NCI-H526 (cell line): ENCODE measurements around the gene CATSPERD.

Experiments used
- DNase-seq, 2 experiments: peaks; one replicate each; lab custom pipeline; 2025; lab: John Stamatoyannopoulos, UW

Gene CATSPERD

GRCh38 chr19:5804516-5805461 is 84.4 kb downstream of the CATSPERD start, which contains the start of gene NRTN:
NRTN (plus strand) TSS chr19:5805067; CDS start chr19:5824166, 19,099 bp downstream.
- peak in 1 of 2 experiments; percentile 44 for DNase-seq

GRCh38 chr19:5805462-5806132 is 85.2 kb downstream of the CATSPERD start:
- DNase-seq: peak; percentile 45 to 87

- DNase-seq: no peak
Measured at GRCh38 chr19:5806133-5806489, 85.7 kb downstream of the CATSPERD start.

DNA sequence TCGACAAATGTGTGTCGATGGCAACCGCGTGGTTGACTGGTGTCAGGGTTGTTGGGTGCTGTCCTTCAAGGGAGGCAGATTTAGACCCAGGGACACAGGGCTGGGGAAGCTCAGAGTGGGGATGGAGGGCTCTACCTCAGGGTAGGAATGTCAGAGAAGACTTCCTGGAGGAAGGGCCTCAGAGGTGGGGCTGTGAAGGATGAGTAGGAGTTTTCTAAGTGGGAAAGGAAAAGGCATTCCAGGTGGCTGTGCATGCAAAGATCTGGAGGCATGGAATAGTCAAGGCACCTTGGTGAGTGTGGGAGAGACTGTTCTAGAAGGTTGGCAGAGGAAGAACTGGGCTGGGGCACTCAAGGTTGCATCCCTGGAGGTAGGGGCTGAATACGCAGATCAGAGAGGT is 86.5 kb downstream of the CATSPERD start:
- DNase-seq: no peak

DNA sequence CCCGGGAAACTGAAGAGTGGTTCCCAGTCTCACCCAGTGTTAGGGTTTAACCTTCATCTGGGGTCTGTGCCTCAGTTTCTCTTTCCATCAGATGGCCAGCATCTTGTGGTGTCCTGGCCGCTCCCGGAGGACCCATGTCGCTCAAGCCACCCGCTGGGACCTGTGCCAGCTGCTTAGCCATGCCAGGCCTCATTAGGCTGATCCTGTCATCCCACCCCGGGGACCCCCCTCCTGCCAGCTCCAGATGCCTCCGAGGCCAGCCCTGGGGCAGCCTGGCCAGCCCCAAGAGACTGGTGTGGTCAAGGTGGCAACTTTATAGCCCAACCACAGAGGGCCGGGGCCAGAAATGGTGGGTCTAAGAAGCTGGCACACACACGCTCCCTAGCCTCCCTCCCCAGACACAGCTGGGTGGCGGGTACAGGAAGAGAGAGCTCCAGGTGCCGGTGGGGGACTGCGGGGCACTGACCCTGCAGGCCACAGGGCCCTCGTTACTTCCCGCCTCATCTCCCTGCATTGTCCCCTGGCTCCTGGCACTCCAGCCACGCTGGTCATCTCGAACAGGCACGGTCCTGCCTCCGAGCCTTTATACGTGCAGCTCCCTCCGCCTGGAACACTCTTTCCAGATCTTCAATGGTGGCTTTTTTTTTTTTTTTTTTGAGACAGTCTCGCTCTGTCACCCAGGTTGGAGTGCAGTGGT is 87.8 kb downstream of the CATSPERD start:
- no peak for DNase-seq

DNA sequence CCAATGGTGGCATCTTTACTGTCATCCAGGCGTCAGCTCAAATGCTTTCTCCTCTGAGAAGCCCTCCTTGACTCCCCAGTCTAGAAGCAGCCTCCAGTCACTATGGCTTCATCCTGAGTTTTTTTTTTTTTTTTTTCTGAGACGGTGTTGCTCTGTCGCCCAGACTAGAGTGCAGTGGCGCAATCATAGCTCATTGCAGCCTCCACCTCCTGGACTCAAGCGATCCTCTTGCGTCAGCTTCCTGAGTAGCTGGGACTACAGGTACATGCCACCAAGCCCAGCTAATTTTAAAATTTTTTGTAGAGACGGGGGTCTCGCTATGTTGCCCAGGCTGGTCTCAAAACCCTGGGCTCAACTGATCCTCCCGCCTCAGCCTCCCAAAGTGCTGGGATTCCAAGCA is 88.6 kb downstream of the CATSPERD start:
- no peak for DNase-seq

- DNase-seq: no peak
Measured at GRCh38 chr19:5809469-5809868, 89.0 kb downstream of the CATSPERD start.

GRCh38 chr19:5811117-5811516 is 90.7 kb downstream of the CATSPERD start:
- DNase-seq: no peak

- DNase-seq: peak in 1 of 2 experiments; percentile 33
Measured at GRCh38 chr19:5814123-5814851, 93.8 kb downstream of the CATSPERD start.

GRCh38 chr19:5814852-5815246 is 94.4 kb downstream of the CATSPERD start:
- no peak for DNase-seq

- no peak for DNase-seq
Measured at GRCh38 chr19:5817218-5817617, 96.8 kb downstream of the CATSPERD start.

- DNase-seq: peak in 1 of 2 experiments; percentile 24
Measured at GRCh38 chr19:5818594-5818993, 98.2 kb downstream of the CATSPERD start.

- DNase-seq: no peak
Measured at GRCh38 chr19:5820785-5821184, 100.3 kb downstream of the CATSPERD start.

DNA sequence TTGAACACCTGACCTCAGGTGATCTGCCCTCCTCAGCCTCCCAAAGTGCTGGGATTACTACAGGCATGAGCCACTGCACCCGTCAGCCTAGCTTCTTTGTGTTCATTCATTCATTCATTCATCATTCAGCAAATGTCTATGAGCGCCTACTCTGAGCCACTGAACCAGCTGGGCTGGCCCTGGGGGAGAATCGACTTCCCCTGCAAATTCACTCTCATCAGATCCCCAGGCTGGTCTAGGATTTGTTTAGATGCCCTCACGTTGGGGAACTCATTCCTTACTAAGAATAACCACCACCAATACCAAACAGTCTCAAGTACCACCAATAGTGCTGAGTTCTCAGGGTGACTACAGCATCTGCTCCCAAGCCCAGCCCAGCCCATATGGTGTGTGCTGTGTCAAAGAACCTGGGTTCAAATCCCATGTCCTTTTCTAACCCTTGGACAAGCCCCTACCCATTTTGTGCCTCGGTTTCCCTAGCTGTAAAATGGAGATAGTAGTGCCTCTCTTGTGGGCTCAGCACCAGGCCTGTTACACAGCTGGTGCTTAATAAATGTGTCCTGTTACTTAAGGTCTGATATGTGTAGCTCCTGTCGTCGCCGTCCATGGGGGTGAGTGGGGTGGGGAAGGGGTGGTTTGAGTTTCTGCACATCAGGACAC is 101.2 kb downstream of the CATSPERD start:
- no peak for DNase-seq

DNA sequence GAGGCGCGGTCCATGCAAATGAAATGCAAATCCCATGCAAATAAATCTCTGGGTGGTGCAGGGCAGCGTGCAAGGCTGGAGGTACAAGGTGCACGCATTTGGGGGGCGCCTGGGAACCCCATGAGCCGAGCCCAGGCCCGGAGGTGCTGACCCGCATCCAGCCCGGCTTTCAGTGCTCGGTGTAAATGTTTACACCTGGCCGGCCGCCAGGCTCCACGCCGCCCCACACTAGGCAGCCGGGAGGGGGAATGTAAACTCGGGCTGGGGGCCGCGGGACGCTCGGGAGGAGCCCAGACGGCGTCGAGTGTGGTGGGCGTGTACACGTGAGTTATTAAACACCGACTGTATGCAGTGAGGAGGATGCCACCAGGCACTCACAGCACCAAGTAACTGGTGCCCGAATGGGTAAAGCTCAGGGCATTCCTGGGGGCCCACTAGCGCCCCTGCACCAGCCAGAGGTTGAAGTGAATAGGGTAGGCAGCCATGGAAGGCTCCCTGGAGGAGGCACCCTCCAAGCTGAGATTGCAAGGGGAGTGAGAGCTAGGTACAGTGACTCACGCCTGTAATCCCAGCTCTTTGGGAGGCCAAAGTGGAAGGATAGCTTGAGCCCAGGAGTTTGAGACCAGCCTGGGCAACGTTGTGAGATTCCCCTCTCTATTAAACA is 101.9 kb downstream of the CATSPERD start:
- DNase-seq: peak; percentile 74 to 82

DNA sequence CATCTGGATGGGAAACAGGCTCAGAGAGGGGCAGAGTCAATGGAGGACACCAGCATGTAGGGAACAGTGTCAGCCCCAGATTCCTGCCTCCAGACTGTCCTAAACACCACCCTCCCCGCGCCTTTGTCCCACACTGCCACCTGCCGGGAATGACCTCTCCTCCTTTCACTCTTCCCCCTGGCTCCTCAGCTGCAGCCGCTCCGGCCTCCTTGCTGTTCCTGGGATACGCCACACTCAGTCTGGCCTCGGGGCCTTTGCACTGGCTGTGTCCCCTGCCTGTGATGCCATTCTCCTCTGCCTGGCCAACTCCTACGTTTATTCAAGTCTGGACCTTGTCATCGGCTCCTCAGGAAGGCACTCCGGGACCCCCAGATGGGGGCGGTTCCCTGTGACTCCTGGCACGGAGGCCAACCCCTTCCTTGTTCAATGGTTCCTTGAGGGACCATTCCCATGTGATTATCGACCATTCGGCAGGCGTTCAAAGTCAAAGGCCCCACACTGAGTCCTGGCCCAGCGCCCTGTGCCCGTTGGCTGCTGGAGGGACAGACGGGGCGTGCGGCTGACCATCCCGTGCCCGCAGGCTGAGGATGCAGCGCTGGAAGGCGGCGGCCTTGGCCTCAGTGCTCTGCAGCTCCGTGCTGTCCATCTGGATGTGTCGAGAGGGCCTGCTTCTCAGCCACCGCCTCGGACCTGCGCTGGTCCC is 103.3 kb downstream of the CATSPERD start:
- peak in 1 of 2 experiments; percentile 60 for DNase-seq

GRCh38 chr19:5824751-5825150 is 104.3 kb downstream of the CATSPERD start:
- no peak for DNase-seq

- DNase-seq: no peak
Measured at GRCh38 chr19:5825178-5825577, 104.7 kb downstream of the CATSPERD start.

- peak; percentile 66 to 91 for DNase-seq
Measured at GRCh38 chr19:5826531-5827341, 106.3 kb downstream of the CATSPERD start.
